Measurements from ENCODE around the gene ZNHIT2. TPM values are rescaled to one million over a fixed set of nuclear protein-coding genes. Genes with fewer than 3 reads are reported as not detected.

The ZNHIT2 gene
- total and polyA plus RNA-seq, 2 of the 8 experiments (the other 6 are each of a cell fraction or from before 2014, with no cell fraction given): 13.0 to 16.1 TPM

DNA sequence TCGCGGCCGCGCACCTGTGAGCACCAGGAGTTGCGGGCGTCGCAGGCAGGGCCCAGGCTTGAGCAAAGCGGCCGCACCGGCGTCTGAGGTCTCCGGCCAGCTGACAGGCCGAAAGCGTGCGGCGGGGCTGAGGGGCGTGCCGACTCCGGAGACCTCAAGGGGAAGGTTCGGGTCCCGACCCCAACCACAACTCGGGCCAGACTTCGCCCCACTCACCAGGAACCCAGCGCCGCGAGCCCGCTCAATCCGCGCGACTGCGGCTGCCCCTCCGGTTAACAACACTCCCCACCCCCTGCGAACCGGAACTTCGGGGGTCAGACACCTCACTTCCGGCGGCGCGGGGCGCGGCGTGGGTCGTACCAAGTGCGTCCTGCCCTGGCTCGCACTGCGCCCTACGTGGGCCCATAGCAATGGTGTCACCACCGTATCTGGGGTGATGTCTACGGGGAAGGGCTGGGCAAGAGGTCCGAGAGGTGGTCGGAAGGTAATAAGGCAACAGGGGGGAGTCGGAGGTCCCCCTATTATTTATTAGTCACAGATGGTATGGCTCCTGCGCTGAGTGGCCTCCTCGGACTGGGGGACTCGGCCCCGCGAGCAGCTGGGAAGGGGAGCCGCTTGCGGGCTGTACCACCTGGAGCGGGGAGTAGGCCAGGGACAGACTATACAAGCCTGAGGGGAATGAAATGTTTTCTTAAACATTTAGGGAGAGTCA is 16.9 kb upstream of the ZNHIT2 start, which contains the start of gene SYVN1 (continued):
- no peak for TF ChIP-seq EZH2 (IDR thresholded peaks at IDR 0.05; ENCODE audit: low read depth, low read length, severe bottlenecking)
- TF ChIP-seq, protein P1, sequence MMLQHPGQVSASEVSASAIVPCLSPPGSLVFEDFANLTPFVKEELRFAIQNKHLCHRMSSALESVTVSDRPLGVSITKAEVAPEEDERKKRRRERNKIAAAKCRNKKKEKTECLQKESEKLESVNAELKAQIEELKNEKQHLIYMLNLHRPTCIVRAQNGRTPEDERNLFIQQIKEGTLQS (IDR thresholded peaks at IDR 0.05; ENCODE audit: insufficient read depth, low read depth, low read length): no peak
- peak; percentile 93 for TF ChIP-seq JUND (IDR thresholded peaks at IDR 0.05; ENCODE audit: low read length)
- TF ChIP-seq CREB1 (IDR thresholded peaks at IDR 0.05): peak; percentile 79; the same call in 1 of the 2 replicates
- TF ChIP-seq GTF2F1 (IDR thresholded peaks at IDR 0.05; ENCODE audit: borderline replicate concordance, low read depth, low read length): no peak
- no peak for TF ChIP-seq CBX8 (IDR thresholded peaks at IDR 0.05; ENCODE audit: borderline replicate concordance, low read depth, low read length)
- TF ChIP-seq, protein P2, sequence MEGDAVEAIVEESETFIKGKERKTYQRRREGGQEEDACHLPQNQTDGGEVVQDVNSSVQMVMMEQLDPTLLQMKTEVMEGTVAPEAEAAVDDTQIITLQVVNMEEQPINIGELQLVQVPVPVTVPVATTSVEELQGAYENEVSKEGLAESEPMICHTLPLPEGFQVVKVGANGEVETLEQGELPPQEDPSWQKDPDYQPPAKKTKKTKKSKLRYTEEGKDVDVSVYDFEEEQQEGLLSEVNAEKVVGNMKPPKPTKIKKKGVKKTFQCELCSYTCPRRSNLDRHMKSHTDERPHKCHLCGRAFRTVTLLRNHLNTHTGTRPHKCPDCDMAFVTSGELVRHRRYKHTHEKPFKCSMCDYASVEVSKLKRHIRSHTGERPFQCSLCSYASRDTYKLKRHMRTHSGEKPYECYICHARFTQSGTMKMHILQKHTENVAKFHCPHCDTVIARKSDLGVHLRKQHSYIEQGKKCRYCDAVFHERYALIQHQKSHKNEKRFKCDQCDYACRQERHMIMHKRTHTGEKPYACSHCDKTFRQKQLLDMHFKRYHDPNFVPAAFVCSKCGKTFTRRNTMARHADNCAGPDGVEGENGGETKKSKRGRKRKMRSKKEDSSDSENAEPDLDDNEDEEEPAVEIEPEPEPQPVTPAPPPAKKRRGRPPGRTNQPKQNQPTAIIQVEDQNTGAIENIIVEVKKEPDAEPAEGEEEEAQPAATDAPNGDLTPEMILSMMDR (IDR thresholded peaks at IDR 0.05; ENCODE audit: control extremely low read depth in 1 of 3, insufficient read depth in 1 of 3, low read depth in 1 of 3, low read length in 3 of 3): no peak
- TF ChIP-seq RAD21 (IDR thresholded peaks at IDR 0.05 in 1 of 2, conservative IDR thresholded peaks at IDR 0.05 in 1 of 2; ENCODE audit: low read depth in 2 of 2, low read length in 2 of 2): no peak
- peak; percentile 18 for TF ChIP-seq SAP30 (IDR thresholded peaks at IDR 0.05; ENCODE audit: insufficient read depth, insufficient replicate concordance, low read length)
- peak in 1 of 2 experiments; percentile 97; a peak in 2 of 3 replicates for TF ChIP-seq EP300 (IDR thresholded peaks at IDR 0.05; ENCODE audit: borderline replicate concordance in 1 of 2, low read depth in 2 of 2, low read length in 2 of 2)
- TF ChIP-seq, protein P3, sequence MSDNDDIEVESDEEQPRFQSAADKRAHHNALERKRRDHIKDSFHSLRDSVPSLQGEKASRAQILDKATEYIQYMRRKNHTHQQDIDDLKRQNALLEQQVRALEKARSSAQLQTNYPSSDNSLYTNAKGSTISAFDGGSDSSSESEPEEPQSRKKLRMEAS (IDR thresholded peaks at IDR 0.05): peak; percentile 27; the same call in 1 of the 2 replicates
- no peak for TF ChIP-seq NRF1 (IDR thresholded peaks at IDR 0.05; ENCODE audit: low read depth, low read length)
- no peak for TF ChIP-seq RFX5 (IDR thresholded peaks at IDR 0.05; ENCODE audit: borderline replicate concordance, low read depth, low read length)
- peak; percentile 29; the same call in 1 of the 2 replicates for TF ChIP-seq BRCA1 (IDR thresholded peaks at IDR 0.05; ENCODE audit: low read depth, low read length)
- peak; percentile 87 for TF ChIP-seq PHF8 (conservative IDR thresholded peaks at IDR 0.05; ENCODE audit: low read depth, low read length)
- no peak for TF ChIP-seq CEBPB (IDR thresholded peaks at IDR 0.05; ENCODE audit: low read depth, low read length)
- no peak for TF ChIP-seq FOSL1 (IDR thresholded peaks at IDR 0.05; ENCODE audit: insufficient read depth, low read depth, low read length)
- no peak for TF ChIP-seq CTBP2 (IDR thresholded peaks at IDR 0.05; ENCODE audit: borderline replicate concordance, insufficient read depth, insufficient read length, low read length)
- peak; percentile 66 for TF ChIP-seq TAF1 (IDR thresholded peaks at IDR 0.05; ENCODE audit: low read depth, low read length)
- TF ChIP-seq TCF12 (IDR thresholded peaks at IDR 0.05; ENCODE audit: low read depth, low read length): 0 out of 2 replicates have a peak, but pooled peaks have one; percentile 1
